GM08714 (cell line): ENCODE results near the gene BLVRB.

Experiments
- H3K4me3 ChIP-seq: fragments of 200-500 bp; sonication (Bioruptor generic); 2 replicates; pipeline ENCODE4 v1.5.1; 2014; ENCODE audit warnings: mild to moderate bottlenecking, low read length, inconsistent platforms
- ZNF274 ChIP-seq: IDR thresholded peaks from 2 replicates; pipeline ENCODE4 v1.6.1; 2012; ENCODE audit warnings: mild to moderate bottlenecking, low read depth, low read length

Gene BLVRB

GRCh38 chr19:40425450-40426287, 39.9 kb downstream of the BLVRB start, which contains the start of gene SERTAD1:
Gene SERTAD1 (minus strand): TSS chr19:40425992. CDS start chr19:40423546, 2,446 bp downstream.
- TF ChIP-seq ZNF274, result no peak
- H3K4me3 ChIP-seq, result peak within 1 kb of the TSS; percentile 88

GRCh38 chr19:40424637-40425449, 40.7 kb downstream of the BLVRB start:
- H3K4me3 ChIP-seq, result peak overlapping the region; percentile 88
- TF ChIP-seq ZNF274, result no peak

- no peak overlapping the region for H3K4me3 ChIP-seq
- TF ChIP-seq ZNF274, result no peak
Measured at GRCh38 chr19:40423938-40424337, 41.6 kb downstream of the BLVRB start.

GRCh38 chr19:40422748-40423566, 42.6 kb downstream of the BLVRB start:
- no peak overlapping the region for H3K4me3 ChIP-seq
- TF ChIP-seq ZNF274, result no peak

- no peak overlapping the region for H3K4me3 ChIP-seq
- no peak for TF ChIP-seq ZNF274
Measured at GRCh38 chr19:40421993-40422747, 43.4 kb downstream of the BLVRB start.

- TF ChIP-seq ZNF274, result no peak
- H3K4me3 ChIP-seq, result peak overlapping the region; percentile 62; the same call in 1 of the 2 replicates
Measured at GRCh38 chr19:40420766-40421765, 44.5 kb downstream of the BLVRB start.

GRCh38 chr19:40420451-40420765, 45.1 kb downstream of the BLVRB start:
- H3K4me3 ChIP-seq, result peak overlapping the region; percentile 62; the same call in 1 of the 2 replicates

GRCh38 chr19:40419780-40420179, 45.8 kb downstream of the BLVRB start:
- H3K4me3 ChIP-seq, result no peak overlapping the region
- TF ChIP-seq ZNF274, result no peak

More at GRCh38 chr19:40420451-40420765, 45.1 kb downstream of the BLVRB start:
- no peak for TF ChIP-seq ZNF274

GRCh38 chr19:40419066-40419612, 46.4 kb downstream of the BLVRB start:
- TF ChIP-seq ZNF274, result no peak

GRCh38 chr19:40418040-40418439, 47.5 kb downstream of the BLVRB start:
- TF ChIP-seq ZNF274, result no peak
- no peak overlapping the region for H3K4me3 ChIP-seq

More at GRCh38 chr19:40419066-40419612, 46.4 kb downstream of the BLVRB start:
- no peak overlapping the region for H3K4me3 ChIP-seq

- H3K4me3 ChIP-seq, result no peak overlapping the region
- TF ChIP-seq ZNF274, result no peak
Measured at GRCh38 chr19:40417643-40417981, 47.9 kb downstream of the BLVRB start.

- no peak for TF ChIP-seq ZNF274
- H3K4me3 ChIP-seq, result no peak overlapping the region
Measured at GRCh38 chr19:40416918-40417642, 48.5 kb downstream of the BLVRB start.
